ENCODE results near the gene FKBP14. TPM values are rescaled to one million over a fixed set of nuclear protein-coding genes. Genes with fewer than 3 reads are reported as not detected.

The FKBP14 gene, protein sequence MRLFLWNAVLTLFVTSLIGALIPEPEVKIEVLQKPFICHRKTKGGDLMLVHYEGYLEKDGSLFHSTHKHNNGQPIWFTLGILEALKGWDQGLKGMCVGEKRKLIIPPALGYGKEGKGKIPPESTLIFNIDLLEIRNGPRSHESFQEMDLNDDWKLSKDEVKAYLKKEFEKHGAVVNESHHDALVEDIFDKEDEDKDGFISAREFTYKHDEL
- total RNA-seq (10 to 100 TPM in 9 of 10 donors, 1 to 10 TPM in 1; 8.3 to 16.0 (median 13.5) TPM), polyA plus RNA-seq (1 to 10 TPM; 3.0 to 6.1 TPM)
- long read RNA-seq, donor 1, full-length matches to known transcripts: 9 of 10 reads
- long read RNA-seq, donor 1, partial matches to known transcripts: 0 of 10 reads
- long read RNA-seq, donor 1, other reads (novel, unspliced or antisense): 1 of 10 reads
- long read RNA-seq, donor 2, full-length matches to known transcripts: 8 of 10 reads
- long read RNA-seq, donor 2, partial matches to known transcripts: 0 of 10 reads
- long read RNA-seq, donor 2, other reads (novel, unspliced or antisense): 2 of 10 reads
- long read RNA-seq, donor 3, full-length matches to known transcripts: 16 of 17 reads
- long read RNA-seq, donor 3, partial matches to known transcripts: 0 of 17 reads
- long read RNA-seq, donor 3, other reads (novel, unspliced or antisense): 1 of 17 reads

DNA sequence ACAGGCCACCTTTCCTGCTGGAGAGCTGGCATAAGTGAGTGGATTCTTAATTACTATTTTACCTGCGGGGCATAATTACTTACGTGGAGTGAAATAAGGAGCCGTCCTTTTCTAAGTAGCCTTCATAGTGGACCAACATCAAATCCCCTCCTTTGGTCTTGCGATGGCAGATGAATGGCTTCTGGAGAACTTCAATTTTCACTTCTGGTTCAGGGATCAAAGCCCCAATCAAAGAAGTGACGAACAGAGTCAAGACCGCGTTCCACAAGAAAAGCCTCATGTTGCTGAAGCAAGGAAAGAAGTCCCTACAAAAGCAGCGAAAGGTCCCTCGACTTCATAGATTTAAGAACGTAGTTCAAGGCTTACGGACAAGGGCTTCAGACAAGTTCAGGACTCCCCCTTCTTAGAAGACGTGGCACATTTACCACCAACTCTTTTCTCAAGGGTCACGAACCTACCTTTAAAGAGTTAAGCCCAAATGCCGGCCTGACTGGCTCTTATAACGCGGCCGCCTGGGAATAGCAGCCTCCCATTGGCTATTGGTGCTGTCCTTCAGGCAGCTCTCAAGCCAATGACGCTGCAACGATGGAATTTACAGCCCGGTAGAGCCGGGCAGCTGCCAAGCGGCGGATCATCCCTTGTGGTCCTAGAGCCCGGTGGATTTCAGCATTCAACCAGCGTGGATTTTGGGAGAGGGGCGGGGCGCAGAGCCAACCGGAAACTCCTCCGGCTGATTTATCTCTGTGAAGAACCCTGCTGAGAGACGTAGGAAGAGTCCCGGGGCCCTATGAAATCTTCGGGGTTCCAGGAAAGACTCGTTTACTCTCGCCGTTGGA lies at the start of gene FKBP14:
Gene FKBP14, minus strand, starts transcription at position 474 of the 836 bp plus-strand sequence. Its CDS starts 194 bp downstream, at position 280.
- peak; percentile 92 to 97 (median 96) for ATAC-seq
- Histone ChIP-seq H3K27ac (peak within 1 kb of the TSS in 9 of 10 donors; percentile 88 to 92 (median 90)), H3K27me3 (no peaks in the 10 kb centered on the region), H3K9me3 (no peaks in the 10 kb centered on the region), H3K4me3 (peak within 1 kb of the TSS; percentile 39 to 98 (median 92)), H3K4me1 (peaks cover 0 to 47% (median 36%) of the 10 kb centered on the region in 9 donors), H3K36me3 (peaks cover 0 to 10% (median 0%) of the 10 kb centered on the region in 9 donors)
- DNase-seq: peak; percentile 93 to 99
- intact Hi-C loops (cut with DNase I): loop anchor here in 2 of 10 donors (5.0 to 10.0 kb wide), 2 partner anchors 106 to 258 kb away; partner anchors contain the start of genes MTURN (in 1 of the 2) and ZNRF2 (in 1 of the 2)
- TF ChIP-seq, protein P1, sequence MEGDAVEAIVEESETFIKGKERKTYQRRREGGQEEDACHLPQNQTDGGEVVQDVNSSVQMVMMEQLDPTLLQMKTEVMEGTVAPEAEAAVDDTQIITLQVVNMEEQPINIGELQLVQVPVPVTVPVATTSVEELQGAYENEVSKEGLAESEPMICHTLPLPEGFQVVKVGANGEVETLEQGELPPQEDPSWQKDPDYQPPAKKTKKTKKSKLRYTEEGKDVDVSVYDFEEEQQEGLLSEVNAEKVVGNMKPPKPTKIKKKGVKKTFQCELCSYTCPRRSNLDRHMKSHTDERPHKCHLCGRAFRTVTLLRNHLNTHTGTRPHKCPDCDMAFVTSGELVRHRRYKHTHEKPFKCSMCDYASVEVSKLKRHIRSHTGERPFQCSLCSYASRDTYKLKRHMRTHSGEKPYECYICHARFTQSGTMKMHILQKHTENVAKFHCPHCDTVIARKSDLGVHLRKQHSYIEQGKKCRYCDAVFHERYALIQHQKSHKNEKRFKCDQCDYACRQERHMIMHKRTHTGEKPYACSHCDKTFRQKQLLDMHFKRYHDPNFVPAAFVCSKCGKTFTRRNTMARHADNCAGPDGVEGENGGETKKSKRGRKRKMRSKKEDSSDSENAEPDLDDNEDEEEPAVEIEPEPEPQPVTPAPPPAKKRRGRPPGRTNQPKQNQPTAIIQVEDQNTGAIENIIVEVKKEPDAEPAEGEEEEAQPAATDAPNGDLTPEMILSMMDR (IDR thresholded peaks at IDR 0.05): no peak
- WGBS, 2 donors: 0% methylated on average over 35 of the region's 35 CpGs

DNA sequence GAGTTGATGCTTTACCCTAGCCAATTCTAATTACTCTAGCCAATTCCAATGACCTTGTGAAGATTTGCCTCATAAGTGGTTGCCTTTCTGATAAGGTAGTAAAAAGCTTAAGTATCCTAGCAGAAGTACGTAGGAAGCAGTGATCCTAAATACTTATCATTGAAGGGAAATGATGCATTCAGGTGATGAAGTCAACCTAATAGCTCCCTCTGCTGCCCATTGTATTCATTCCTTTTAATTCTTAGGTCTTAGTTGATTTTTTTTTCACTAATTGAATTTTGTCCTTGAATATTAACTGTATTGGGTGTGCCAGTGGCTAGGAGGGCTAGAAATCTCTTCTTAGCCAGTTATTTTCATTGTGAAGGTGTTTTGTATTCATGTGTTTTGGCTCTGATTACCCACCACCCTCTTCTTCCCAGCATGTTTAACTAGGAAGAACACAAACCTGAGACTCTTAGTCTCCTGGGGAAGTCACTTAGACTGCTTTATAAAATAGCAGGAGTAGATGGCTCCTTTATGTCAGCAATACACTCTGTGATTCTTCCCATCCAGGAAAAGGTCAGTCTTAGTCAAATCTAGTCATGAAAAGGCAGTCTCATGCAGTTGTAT lies 48.0 kb upstream of the FKBP14 start:
- H3K4me1 ChIP-seq: peaks cover 0 to 13% (median 0%) of the 10 kb centered on the region in 9 donors
- no peak for ATAC-seq
- peaks cover 0 to 43% (median 0%) of the 10 kb centered on the region in 9 donors for H3K36me3 ChIP-seq
- no peak for DNase-seq
- H3K27ac ChIP-seq: no peak overlapping the region
- intact Hi-C loops (cut with DNase I): loop anchor here in 2 of 10 donors (10.0 kb wide), 1 partner anchor 440 kb away; no protein-coding TSS in a partner anchor
- TF ChIP-seq, protein P1 (IDR thresholded peaks at IDR 0.05): peak in 6 of 9 donors; percentile 37 to 60 (median 51)
- H3K9me3 ChIP-seq: no peaks in the 10 kb centered on the region
- WGBS, 2 donors: 31 to 36% methylated on average over 1 of the region's 1 CpG
- no peak overlapping the region for H3K4me3 ChIP-seq
- H3K27me3 ChIP-seq: no peaks in the 10 kb centered on the region

DNA sequence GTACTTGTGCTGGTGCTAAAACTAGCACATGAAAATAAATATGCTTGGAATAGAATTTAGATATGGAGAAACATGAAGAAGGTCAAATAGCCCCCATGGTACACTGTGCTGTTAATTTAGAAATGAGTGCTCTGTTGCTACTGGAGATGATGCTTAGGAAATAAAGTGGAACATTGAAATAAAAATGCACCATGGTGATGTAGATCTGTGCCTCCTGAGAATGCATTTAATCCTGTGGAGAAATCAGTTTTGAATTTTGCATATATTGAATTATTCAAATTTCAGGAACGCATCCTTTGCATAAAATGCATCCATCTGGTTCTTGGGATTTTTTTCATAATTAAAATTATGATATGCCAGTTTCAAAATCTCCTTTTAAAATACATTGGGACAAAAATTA lies 46.2 kb upstream of the FKBP14 start:
- no peaks in the 10 kb centered on the region for H3K9me3 ChIP-seq
- peaks cover 0 to 28% (median 0%) of the 10 kb centered on the region in 9 donors for H3K36me3 ChIP-seq
- intact Hi-C loops (cut with DNase I): loop anchor here in 2 of 10 donors (10.0 kb wide), 1 partner anchor 438 kb away; no protein-coding TSS in a partner anchor
- no peaks in the 10 kb centered on the region for H3K27me3 ChIP-seq
- H3K27ac ChIP-seq: no peak overlapping the region
- no peak overlapping the region for H3K4me3 ChIP-seq
- TF ChIP-seq, protein P1 (IDR thresholded peaks at IDR 0.05): no peak
- no peak for DNase-seq
- ATAC-seq: no peak
- H3K4me1 ChIP-seq: peaks cover 0 to 29% (median 7%) of the 10 kb centered on the region in 9 donors
- WGBS, 2 donors: 97 to 98% methylated on average over 1 of the region's 1 CpG
